B cell (primary cell): ENCODE results near the gene SLC30A1. TPM values are rescaled to one million over a fixed set of nuclear protein-coding genes. Genes with fewer than 3 reads are reported as not detected.

Experiments
- ATAC-seq: fragments of 200-7000 bp; cut with Tn5 transposase; one replicate; pipeline ENCODE4 v1.10.0; 2021; ENCODE audit warnings: low read depth, mild to moderate bottlenecking, moderate number of reproducible peaks, moderate library complexity
- CTCF ChIA-PET: fragments of 350-600 bp; sonication (Branson Sonifier 250); formaldehyde crosslinking; loops from one replicate; lab custom pipeline; 2021; ENCODE audit warnings: antibody characterized with exemption, inconsistent platforms; lab: Charles Lee
- POLR2A ChIA-PET: fragments of 350-600 bp; sonication (Branson Sonifier 250); formaldehyde crosslinking; loops from one replicate; lab custom pipeline; 2021; ENCODE audit warnings: antibody characterized with exemption; lab: Charles Lee
- DNase-seq: peaks from one replicate; pipeline ENCODE4 v3.0.0; 2013
- H2AFZ ChIP-seq: 2 replicates; pipeline ENCODE4 v1.6.1; 2012; ENCODE audit warnings: mild to moderate bottlenecking, low read depth, low read length; ENCODE audit not compliant: insufficient read depth, poor library complexity, severe bottlenecking
- H3K27ac ChIP-seq, 2 donors: 1 replicate in 1 of 2; 2 replicates in 1 of 2; pipeline ENCODE4 v1.5.1; 2012 to 2013; ENCODE audit warnings: low read length in 2 of 2, mild to moderate bottlenecking in 2 of 2, moderate library complexity in 1 of 2
- H3K27me3 ChIP-seq, 4 experiments: fragments of 200-600 bp in 1 of 4; sonication (generic) in 1 of 4; replicated peaks in 1 of 4; 1 replicate in 2 of 4; 2 replicates in 2 of 4; pipeline versions ENCODE4 v1.6.1 to v1.7.0; 2013 to 2016; ENCODE audit warnings: low read length in 3 of 4, mild to moderate bottlenecking in 2 of 4, mixed read lengths in 1 of 4, moderate library complexity in 1 of 4; ENCODE audit not compliant: insufficient read depth in 4 of 4, control insufficient read depth in 3 of 4; ENCODE audit errors: control extremely low read depth in 1 of 4
- H3K36me3 ChIP-seq, 2 experiments: replicated peaks in 1 of 2; 1 replicate in 1 of 2; 2 replicates in 1 of 2; pipeline versions ENCODE4 v1.6.1 to v1.7.1; 2013; ENCODE audit warnings: low read length in 1 of 2; ENCODE audit not compliant: insufficient read depth in 2 of 2, control insufficient read depth in 1 of 2; ENCODE audit errors: control extremely low read depth in 1 of 2, extremely low read depth in 1 of 2
- H3K4me1 ChIP-seq, 2 donors: fragments of 200-600 bp in 1 of 2; sonication (generic) in 1 of 2; 1 replicate in 1 of 2; 2 replicates in 1 of 2; pipeline versions ENCODE4 v1.5.1 to v1.6.1; 2013 to 2017; ENCODE audit warnings: low read length in 2 of 2; ENCODE audit not compliant: control insufficient read depth in 2 of 2, insufficient read depth in 2 of 2
- H3K4me2 ChIP-seq: replicated peaks from 2 replicates; pipeline ENCODE3; 2012; ENCODE audit warnings: mild to moderate bottlenecking, low read depth, low read length; ENCODE audit not compliant: poor library complexity, severe bottlenecking
- H3K4me3 ChIP-seq, 5 experiments: fragments of 200-600 bp in 1 of 5; sonication (generic) in 1 of 5; 1 replicate in 3 of 5; 2 replicates in 2 of 5; pipeline versions ENCODE4 v1.5.1 to v1.7.0; 2011 to 2016; ENCODE audit warnings: low read length in 4 of 5, mild to moderate bottlenecking in 4 of 5, low read depth in 2 of 5, control low read depth in 1 of 5, moderate library complexity in 1 of 5; ENCODE audit not compliant: insufficient read depth in 1 of 5; ENCODE audit errors: control extremely low read depth in 1 of 5, extremely low read depth in 1 of 5
- H3K79me2 ChIP-seq: fragments of 200-600 bp; sonication (generic); one replicate; pipeline ENCODE4 v1.6.0; 2016; ENCODE audit warnings: low read length; ENCODE audit not compliant: control insufficient read depth, insufficient read depth
- H3K9ac ChIP-seq: fragments of 200-600 bp; sonication (generic); 2 replicates; pipeline ENCODE4 v1.6.1; 2017; ENCODE audit warnings: mild to moderate bottlenecking, low read length, moderate library complexity
- H3K9me3 ChIP-seq, 3 donors: one replicate each; pipeline versions ENCODE4 v1.6.1 to v1.7.1; 2013; ENCODE audit warnings: low read length in 2 of 3; ENCODE audit not compliant: control insufficient read depth in 2 of 3, insufficient read depth in 1 of 3; ENCODE audit errors: control extremely low read depth in 1 of 3
- H4K20me1 ChIP-seq: 2 replicates; pipeline ENCODE4 v1.6.0; 2012; ENCODE audit warnings: mild to moderate bottlenecking, low read length; ENCODE audit not compliant: insufficient read depth, control insufficient read depth, poor library complexity, severe bottlenecking
- H3K27ac Mint-ChIP-seq: one replicate; pipeline ENCODE4 v1.8.0; 2021; ENCODE audit warnings: mixed read lengths
- H3K27me3 Mint-ChIP-seq: one replicate; pipeline ENCODE4 v1.8.0; 2021; ENCODE audit warnings: mixed read lengths
- H3K4me1 Mint-ChIP-seq: one replicate; pipeline ENCODE4 v1.8.0; 2021; ENCODE audit warnings: mixed read lengths
- H3K4me3 Mint-ChIP-seq: one replicate; pipeline ENCODE4 v1.8.0; 2021; ENCODE audit warnings: mixed read lengths
- H3K9me3 Mint-ChIP-seq: one replicate; pipeline ENCODE4 v1.8.0; 2022; ENCODE audit warnings: mixed read lengths; ENCODE audit not compliant: insufficient read depth
- EZH2 ChIP-seq: IDR thresholded peaks from 2 replicates; pipeline ENCODE4 v1.6.1; 2012; ENCODE audit warnings: borderline replicate concordance, low read depth, mild to moderate bottlenecking, moderate library complexity, low read length; ENCODE audit not compliant: insufficient read depth, poor library complexity, severe bottlenecking
- whole genome bisulfite sequencing: methylation state at CpG from one replicate; pipeline ENCODE4 v1.1.5; 2013; ENCODE audit warnings: missing lambda C conversion rate; ENCODE audit not compliant: insufficient coverage; 5-methylcytosine and 5-hydroxymethylcytosine counted together
- intact Hi-C: fragments of 100-400 bp; cut with micrococcal nuclease; formaldehyde crosslinking; loops from one replicate; pipeline ENCODE4 v1.10.0; 2022
- polyA plus RNA-seq: library from polyadenylated mRNA; depleted of rRNA; stranded (reverse); fragments of >200 nt; gene quantifications from 2 replicates; pipeline ENCODE4 v1.2.3, GENCODE V29; 2012
- total RNA-seq, 2 donors: library from RNA; stranded (reverse); fragments of 120-200 nt in 1 of 2; gene quantifications; 1 replicate in 1 of 2; 2 replicates in 1 of 2; pipeline versions ENCODE4 v1.2.3 to v1.2.4, GENCODE V29; 2013 to 2022
- TF ChIP-seq, protein P1 (sequence below): fragments of 200-600 bp; IDR thresholded peaks from one replicate; pipeline ENCODE4 v1.8.0; 2022; ENCODE audit warnings: antibody characterized with exemption, mild to moderate bottlenecking

SLC30A1 gene
- total and polyA plus RNA-seq, 2 donors (not counting 1 experiment from before 2014, with no cell fraction given), result 1.7 to 12.2 TPM

DNA sequence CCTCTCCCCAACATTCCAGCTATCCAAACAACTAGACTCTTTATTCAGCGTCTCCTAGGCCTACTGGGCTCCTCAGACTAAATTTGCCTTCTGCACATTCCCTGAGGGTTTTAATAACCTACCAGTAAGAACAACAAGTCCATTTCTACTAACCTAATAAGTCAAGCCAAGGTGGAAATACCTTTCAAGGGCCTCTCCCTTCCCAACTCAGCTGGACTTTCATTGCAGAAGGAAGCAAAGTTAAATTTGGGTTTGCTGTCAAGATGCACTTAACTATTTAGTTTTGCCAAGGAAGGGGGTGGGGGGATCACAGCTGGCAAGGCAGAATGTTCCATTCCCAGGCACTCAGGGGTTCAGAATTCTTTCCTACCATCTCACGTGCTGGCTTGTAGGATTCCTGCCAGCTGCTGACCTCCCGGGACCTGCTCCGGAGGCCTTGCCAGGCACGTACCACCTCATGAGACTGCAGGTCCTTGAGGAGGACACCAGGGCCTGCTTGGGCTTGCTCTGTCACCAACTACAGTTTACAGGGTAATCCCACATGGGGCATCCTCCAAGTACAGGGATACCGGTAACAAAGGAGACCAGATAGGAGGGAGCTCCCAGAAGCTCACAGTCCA lies 29.8 kb downstream of the SLC30A1 start:
- no peaks in the 10 kb centered on the region for H4K20me1 ChIP-seq

More for the DNA sequence above, 29.8 kb downstream of the SLC30A1 start:
- H3K27me3 ChIP-seq, result peaks cover 0 to 5% (median 0%) of the 10 kb centered on the region in 4 experiments
- peaks cover 15% of the 10 kb centered on the region for H3K27me3 Mint-ChIP-seq
- no peak for ATAC-seq
- H3K4me3 ChIP-seq, result no peak overlapping the region
- intact Hi-C loops, result no loop called here
- DNase-seq, result no peak
- H3K79me2 ChIP-seq, result no peaks in the 10 kb centered on the region
- POLR2A ChIA-PET, result no interaction called here
- no peak overlapping the region for H3K4me3 Mint-ChIP-seq
- no peak overlapping the region for H3K4me2 ChIP-seq
- no peaks in the 10 kb centered on the region for H3K9me3 ChIP-seq
- no peak for TF ChIP-seq EZH2
- TF ChIP-seq, protein P1, sequence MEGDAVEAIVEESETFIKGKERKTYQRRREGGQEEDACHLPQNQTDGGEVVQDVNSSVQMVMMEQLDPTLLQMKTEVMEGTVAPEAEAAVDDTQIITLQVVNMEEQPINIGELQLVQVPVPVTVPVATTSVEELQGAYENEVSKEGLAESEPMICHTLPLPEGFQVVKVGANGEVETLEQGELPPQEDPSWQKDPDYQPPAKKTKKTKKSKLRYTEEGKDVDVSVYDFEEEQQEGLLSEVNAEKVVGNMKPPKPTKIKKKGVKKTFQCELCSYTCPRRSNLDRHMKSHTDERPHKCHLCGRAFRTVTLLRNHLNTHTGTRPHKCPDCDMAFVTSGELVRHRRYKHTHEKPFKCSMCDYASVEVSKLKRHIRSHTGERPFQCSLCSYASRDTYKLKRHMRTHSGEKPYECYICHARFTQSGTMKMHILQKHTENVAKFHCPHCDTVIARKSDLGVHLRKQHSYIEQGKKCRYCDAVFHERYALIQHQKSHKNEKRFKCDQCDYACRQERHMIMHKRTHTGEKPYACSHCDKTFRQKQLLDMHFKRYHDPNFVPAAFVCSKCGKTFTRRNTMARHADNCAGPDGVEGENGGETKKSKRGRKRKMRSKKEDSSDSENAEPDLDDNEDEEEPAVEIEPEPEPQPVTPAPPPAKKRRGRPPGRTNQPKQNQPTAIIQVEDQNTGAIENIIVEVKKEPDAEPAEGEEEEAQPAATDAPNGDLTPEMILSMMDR, result no peak
- no peaks in the 10 kb centered on the region for H3K4me1 ChIP-seq
- no peaks in the 10 kb centered on the region for H3K36me3 ChIP-seq
- H3K9ac ChIP-seq, result no peak overlapping the region
- no peaks in the 10 kb centered on the region for H3K9me3 Mint-ChIP-seq
- CTCF ChIA-PET, result no interaction called here
- 88% methylated on average over 6 of the region's 6 CpGs for WGBS
- H3K27ac ChIP-seq, result no peak overlapping the region
- no peak overlapping the region for H2AFZ ChIP-seq
- no peaks in the 10 kb centered on the region for H3K4me1 Mint-ChIP-seq
- H3K27ac Mint-ChIP-seq, result no peak overlapping the region
